ENCODE measurements around the gene ZFYVE19.

The ZFYVE19 gene, protein sequence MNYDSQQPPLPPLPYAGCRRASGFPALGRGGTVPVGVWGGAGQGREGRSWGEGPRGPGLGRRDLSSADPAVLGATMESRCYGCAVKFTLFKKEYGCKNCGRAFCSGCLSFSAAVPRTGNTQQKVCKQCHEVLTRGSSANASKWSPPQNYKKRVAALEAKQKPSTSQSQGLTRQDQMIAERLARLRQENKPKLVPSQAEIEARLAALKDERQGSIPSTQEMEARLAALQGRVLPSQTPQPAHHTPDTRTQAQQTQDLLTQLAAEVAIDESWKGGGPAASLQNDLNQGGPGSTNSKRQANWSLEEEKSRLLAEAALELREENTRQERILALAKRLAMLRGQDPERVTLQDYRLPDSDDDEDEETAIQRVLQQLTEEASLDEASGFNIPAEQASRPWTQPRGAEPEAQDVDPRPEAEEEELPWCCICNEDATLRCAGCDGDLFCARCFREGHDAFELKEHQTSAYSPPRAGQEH

DNA sequence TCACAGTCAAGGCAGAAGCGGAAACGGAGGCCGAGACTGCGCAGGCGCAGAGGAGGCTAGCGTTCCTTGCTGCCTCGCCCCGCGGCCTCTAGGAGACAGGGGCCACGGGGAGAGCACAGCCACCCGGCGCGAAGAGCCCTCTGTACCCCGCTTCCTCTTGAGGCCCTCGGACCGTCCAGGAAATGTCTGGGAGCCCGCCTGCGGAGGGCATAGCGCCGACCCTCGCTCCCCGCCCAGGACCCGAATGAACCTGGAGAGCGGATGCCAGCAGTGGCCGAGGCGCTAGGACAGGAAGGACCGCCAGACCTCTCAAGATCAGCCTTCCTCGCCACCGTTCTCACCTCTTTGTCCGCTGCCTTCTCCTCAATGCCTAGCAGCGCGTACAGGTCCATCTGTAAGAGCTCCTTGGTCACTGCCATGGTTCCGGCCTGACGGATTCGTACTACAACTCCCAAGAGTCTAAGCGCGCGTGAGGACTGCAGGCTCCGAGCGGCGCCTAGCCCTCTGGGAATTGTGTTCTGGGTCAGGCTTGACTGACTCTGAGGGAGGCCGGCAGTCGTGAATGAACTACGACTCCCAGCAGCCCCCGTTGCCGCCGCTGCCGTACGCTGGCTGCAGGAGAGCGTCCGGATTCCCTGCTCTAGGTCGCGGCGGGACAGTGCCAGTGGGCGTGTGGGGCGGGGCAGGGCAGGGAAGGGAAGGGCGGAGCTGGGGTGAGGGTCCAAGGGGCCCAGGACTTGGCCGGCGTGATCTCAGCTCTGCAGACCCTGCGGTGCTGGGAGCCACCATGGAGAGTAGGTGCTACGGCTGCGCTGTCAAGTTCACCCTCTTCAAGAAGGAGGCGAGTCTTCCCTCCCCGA, at the start of gene ZFYVE19, which contains the start of gene DNAJC17:
Gene ZFYVE19 (plus strand): TSS at position 62 of the 860 bp plus-strand sequence. CDS start 501 bp downstream, at position 563.
Gene DNAJC17 (minus strand): TSS at position 446 of the 860 bp plus-strand sequence. CDS start 27 bp downstream, at position 419.
- DNase-seq = peak; percentile 94 to 95

DNA sequence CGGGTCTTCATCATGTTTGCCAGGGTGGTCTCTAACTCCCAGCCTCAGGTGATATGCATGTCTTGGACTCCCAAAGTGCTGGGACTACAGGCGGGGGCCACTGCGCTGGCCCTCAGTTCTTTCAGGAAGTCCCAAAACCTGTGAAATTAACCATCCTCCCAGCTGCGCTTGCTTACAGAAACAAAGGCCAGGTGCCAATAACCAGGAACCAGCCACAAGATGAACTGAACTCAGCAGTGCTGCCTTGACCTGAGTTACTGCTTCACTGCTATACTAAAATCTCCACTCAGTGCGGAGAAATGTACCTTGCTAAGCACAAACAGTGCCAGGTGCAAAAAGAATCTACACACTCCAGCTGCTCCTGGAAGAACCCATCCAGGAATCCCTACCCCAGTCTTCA, 46.9 kb upstream of the ZFYVE19 start:
- DNase-seq = no peak

DNA sequence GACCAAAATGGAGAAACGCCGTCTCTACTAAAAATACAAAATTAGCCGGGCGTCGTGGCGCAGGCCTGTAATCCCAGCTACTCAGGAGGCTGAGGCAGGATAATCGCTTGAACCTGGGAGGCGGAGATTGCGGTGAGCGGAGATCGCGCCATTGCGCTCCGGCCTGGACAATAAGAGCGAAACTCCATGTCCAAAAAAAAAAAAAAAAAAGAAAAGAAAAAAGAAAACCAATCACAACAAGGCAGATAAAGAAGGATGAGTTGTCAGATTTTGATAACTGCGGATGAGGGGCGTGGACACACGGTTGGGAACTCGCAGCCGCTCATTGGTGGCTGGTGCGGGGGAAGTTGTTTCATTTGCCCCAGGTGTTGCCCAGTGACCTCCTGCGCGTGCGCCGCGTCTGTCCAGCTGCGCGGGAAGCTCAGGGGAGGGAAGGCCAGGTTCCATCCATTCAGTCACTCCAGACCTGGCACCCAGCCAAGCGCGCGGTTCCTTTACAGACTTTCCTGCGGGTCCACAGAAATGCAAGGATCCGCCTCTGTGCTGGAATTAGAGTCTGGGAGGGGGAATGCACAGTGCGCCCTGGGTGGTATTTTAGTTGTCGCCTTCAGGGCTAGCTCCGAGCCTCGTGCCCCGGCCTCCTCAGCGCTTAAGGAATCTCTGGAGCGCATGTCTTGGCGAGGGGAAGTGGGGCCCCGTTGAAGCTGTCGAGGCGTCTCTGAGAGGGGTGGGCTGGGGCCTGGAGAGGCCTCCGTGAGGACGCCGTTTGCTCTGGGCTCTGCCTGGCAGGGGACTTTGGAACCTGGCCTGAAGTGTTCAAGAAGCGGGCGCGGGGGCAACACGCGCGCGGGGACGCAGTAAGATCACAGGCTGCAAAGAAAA, 43.7 kb upstream of the ZFYVE19 start:
- DNase-seq = peak in 1 of 2 experiments; percentile 47

DNA sequence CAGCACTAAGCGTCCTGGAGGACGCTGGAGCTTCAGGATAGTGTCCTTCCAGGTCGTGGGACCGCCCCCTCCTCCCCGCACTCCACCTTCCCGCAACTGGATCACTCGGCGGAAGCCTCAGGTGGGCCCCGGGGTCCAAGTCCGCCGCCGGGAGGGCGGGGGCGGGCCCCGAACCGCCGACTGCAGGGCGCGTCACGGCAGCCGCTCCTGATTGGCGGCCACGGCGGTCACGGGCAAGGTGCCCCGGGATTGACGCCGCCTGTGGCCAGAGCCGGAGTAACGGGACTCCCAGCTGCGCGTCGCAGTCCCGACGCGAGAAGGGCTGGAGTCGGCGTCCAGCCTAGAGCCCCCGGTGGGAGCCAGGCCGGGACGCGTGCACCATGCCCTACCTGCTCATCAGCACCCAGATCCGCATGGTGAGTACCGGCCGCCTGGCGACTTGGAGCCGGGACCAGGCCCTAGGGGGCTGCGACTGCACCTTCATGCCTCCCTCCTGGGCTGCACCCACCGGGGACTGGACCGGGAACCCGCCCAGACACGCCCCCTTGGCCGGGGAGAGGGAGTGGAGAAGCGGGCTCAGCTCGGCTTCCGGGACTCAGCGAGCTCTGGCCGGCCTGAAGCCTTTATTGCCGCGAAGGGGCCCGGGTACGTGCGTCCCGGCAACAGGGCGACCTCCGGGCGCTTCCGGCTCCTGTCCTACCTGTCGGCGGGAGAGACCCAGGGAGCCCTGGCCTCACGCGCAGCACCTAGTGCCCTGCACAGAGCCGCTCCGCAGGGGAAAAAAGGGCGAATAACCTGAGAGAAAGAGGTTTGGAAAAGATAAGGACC, 42.9 kb upstream of the ZFYVE19 start, which contains the start of gene GCHFR:
Gene GCHFR (plus strand): TSS at position 268 of the 828 bp plus-strand sequence. CDS start 113 bp downstream, at position 381.
- peak; percentile 53 to 64 for DNase-seq

DNA sequence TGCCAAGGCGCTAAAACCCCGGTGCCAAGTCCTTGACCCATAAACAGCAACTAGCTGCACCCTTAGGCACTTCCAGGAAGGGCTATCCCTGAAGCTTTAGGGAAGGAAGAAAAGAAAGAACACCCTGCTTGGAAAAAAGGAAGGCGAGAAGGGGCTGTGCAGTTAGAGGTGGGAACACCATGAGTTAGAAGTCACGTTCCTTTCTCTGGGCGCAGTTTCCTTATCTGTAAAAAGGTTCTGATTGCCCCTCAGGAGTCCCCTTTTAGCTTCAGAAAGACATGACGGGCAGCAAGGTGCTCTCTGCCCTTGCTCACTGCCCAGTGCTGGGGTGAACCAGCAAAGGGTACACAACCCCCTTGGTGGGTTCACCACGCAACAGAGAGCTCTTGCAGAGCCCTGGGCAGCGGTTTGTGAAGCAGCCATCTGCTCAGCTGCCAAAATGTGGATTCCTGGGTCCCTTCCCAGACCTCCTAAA, 42.2 kb upstream of the ZFYVE19 start:
- no peak for DNase-seq

DNA sequence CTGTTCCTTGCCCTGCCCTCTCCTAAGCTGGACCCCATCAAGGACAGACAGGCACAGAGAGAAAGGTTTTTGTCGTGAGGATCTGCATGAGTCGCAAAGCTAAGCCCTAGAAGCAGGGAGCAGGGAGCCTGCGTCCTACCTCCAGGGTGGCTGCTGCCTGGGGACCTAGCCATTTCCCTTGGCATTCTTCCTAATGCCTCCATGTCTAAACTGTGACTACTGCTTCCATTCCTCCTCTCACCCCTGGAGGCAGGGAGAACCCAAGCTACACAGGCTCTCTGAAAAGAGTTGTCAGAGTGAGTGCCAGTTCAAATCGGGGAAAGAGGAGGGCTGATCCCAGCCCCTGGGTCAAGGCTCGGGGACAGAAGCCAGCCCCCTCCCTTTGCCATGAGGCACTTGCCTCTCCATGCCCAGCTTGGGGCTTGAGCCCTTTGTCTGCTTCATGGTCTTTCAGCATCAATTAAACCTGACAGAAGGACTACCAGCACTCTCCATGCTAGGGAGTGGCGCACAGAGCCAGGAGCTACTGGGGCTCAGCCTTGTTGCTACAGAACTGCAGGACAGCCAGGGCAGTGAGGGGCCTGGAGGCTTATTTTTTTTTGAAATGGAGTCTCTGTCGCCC, 40.6 kb upstream of the ZFYVE19 start:
- no peak for DNase-seq

DNA sequence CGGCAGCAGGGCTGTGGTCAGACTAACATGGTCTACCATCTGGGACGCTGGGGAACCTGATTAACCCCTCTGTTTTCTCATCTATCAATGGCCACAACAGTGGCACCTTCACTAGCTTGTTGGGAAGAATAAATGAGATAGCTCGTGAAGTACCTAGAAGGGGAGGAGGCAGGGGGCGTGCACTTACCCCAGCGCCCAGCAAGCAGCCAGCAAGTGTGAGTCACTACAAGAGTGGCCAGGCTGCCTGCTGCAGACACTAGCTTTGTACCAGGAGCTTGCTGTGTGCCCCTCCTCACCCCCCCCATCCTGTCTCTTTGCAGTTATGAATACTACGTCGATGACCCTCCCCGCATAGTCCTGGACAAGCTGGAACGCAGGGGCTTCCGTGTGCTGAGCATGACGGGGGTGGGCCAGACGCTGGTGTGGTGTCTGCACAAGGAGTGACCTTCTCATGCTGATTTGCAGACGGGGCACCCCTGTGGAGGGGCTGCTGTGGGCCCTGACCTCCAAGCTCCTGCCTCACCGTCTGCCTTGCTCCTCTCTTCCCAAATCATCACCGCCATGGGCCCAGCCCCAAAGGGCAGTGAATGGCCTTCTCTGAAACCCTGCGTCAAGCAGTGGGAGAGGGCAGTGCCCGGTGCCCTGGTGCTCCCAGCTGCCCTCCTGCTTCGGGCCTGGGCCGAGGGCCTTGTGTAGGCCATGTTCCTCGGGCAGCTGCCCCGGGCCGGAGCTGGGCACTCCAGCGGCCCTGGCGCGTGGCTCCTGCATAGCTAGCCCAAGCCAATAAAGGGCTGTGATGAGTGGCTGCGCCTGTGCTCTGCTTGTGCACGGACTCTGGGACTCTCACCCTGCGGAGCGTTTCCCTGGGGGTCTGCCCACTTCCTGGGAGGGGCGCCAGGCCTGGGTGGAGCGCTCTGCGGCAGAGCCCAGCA, 39.7 kb upstream of the ZFYVE19 start:
- no peak for DNase-seq

DNA sequence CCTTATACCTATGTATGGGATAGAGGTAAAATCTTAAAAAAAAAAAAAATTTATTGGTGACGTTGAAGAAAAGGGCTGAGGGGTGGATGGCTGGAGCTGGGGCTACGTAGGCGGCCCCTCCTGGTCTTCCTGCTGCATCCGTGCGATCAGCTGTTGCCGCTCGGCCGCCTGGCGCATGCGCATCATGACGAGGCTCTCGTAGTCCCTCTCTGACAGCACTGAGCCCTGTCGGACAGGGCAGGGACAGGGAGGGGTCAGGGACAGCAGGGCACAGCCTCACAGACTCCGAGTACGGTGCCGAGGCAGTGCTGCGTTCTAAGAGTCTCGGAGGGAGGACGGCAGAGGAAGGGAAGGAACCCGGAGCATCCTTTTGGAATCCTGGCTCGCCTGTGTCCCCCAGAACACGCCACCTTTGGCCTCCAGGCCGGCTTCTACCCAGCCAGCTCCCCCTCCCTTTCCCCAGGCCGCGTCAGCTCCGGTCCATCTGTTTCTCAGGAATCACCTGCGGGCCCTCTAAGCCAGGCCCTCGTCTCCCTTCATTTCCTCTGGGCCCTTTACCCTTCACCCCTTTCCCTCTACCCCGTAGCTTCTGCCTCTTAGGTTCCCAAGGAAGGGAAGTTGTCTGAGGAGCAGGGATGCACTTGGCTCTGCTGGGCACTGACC, 38.9 kb upstream of the ZFYVE19 start:
- DNase-seq = no peak

DNA sequence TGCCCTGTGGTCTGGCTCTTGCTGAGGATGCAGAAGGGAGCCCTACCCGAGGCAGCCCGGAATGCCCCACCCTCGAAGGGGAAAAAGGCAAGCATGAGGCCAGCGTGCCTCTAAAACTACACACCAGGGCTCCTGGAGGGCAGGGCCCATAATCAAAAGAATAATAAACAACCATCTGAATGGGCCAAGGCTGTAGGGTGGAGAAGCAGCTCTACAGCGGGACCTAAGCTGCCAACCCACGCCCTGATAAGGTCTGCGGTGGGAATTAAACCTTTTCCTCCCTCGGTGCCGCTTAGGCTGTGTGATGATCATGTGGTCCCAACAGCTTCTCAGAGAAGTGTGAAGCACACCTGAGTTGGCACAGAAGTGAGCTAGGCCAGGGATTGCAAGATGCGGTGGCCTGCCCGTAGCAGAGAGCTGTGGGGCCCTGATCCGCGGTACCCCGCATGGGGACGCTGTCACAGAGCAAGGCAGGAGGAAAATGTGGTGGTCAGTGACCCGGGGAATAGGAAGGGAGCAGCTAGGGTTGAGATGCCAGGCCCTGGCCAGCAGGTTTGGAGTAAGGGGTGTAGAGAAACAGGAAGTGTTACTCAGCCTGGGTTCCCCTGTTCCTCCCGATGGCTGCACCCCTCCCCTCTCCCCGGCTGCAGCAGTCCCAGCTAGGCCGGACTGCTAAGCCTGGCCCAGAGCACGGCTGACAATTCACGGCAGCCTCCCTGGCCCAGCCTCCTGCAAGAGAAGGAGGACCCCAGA, 38.2 kb upstream of the ZFYVE19 start:
- DNase-seq = no peak

DNA sequence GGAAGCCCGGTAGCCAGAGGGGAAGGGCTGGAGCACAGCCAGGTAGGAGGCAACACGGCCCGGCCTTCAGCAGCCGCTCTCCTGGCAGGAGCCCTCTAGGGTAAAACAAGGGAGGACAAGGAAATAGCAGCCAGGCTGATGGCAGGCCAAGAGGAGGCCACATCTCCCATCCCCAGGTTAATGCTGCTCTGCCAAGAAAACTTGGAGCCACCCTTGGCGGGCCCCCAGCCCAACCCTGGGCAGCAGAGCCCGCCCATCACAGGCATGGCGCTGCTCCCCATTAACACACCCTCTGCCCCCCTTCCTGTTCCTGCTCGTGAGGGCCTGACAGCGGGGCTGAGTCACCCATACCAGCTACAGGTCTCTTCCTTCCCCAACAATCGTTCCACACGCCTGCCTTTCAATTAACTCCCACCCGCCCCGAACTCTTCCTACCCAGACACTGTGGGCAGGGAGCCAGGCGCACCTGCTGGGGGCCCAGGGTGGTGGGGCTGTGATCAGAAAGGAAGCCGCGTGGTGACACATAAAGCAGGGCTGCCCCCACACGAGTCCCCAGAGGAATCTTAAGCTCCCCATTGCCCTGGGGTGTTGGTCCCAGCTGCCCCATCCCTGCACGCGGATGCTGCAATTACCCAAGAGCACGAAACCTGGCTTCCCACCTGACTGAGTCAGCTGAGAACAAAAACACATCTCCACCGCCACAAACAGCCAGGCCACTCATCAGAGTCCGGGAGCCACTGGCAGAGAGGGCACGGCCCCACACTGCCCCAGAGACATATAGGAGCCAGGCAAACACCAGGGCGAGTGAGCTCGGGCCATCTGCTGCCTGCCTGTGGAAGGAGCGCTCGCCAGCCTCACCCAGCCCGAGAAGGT, 37.4 kb upstream of the ZFYVE19 start, which contains the start of gene C15orf62:
Gene C15orf62 (plus strand): TSS at position 707 of the 873 bp plus-strand sequence. CDS start 516 bp downstream, outside the sequence.
- peak; percentile 67 to 90 for DNase-seq

DNA sequence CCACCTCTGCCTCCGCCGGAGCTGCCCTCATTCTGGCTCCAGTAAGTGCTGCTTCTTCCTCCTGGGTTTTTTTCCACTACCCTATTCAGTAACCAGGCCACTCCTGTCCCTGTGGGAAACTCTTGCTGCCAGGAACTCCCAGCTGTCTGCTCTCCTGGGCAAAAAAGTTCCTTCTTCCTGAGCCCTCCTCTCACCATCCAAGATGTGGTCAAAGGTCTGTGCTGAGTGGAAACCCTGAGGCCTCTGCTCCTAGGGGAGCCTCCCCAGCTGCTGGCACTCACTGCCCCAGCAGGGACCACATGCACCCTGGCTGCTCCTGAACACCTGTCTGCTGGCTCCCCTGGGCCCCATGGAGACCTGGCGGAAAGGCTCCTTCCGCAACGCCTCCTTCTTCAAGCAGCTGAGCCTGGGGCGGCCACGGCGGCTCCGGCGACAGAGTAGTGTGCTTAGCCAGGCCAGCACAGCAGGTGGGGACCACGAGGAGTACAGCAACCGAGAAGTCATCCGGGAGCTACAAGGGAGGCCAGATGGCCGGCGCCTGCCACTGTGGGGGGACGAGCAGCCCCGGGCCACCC, 36.7 kb upstream of the ZFYVE19 start:
- no peak for DNase-seq

DNA sequence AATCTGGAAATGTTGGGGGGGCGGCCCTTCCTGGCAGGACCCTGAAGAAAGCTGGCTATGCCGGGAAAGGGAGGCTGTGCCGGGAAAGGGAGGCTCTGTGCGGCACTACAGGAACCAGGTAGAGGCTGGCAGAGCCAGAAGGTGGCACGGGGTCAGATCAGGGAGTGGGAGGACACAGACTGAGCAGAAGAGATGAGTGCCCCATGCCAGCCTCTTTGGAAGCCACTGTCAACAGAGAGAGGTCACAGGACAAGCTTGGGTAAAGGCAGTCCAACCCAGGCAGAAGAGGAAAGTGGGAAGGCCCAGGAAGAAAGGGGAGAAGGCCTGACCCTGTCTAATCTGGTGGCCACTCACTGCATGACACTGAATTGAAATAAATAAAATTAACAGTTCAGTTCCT, 35.6 kb upstream of the ZFYVE19 start:
- DNase-seq = no peak

DNA sequence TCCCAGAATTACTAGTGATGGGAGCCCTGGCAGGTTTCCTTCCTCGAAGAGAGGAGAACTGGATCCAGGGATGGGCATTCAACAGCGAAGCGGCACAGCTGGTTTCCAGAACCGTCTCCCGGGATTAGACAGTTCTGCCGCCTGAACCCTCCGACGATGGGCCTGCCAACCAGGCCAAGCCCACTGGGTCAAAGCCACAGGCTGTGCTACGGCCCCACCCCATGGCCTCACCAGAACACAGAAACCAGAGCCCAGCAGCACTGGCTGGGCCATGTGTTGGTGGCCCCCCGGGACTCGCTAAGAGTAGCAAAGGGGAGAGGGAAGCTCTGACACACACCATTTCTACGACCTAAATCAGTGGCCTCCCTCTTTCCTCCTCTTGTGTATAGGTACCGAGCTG, 34.9 kb upstream of the ZFYVE19 start:
- DNase-seq = no peak

DNA sequence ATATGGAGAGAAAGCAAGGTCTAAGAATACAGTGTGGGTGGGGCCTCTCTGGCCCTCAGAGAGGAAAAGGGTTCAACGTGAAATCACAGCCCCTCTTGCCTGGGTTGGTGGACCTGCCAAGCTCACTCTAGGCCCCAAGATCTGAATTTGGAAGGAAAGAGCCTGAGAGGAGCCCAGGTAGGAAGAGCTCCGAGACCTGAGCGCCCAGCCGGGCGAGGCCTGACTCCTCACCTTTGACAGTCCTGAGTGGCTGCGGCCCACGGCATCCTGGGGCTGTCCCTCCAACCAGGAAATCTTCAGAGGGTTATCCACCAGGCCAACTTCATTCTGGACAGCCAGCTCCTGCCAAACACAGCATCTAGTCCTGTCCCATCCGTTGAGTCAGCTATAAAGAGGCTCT, 33.4 kb upstream of the ZFYVE19 start:
- no peak for DNase-seq

DNA sequence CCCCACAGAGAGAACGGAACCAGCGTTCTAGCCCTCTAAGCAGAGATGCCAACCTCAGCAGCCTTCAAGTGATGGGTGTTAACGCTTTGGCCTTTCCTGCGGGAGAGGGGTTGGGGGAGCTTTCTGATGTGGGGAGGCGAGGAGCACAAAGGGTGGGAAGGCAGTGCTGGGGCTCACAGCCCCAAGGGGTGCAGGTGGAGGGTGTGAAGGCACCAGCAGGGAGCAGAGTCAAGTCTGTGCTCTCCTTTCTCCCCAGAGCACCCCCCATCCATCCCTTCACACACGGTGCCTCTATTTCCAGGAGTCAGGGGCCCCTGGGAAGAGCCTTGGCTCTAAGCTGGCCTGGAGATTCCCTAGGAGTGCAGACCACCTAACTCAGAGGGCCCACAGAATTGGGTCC, 33.0 kb upstream of the ZFYVE19 start:
- no peak for DNase-seq

DNA sequence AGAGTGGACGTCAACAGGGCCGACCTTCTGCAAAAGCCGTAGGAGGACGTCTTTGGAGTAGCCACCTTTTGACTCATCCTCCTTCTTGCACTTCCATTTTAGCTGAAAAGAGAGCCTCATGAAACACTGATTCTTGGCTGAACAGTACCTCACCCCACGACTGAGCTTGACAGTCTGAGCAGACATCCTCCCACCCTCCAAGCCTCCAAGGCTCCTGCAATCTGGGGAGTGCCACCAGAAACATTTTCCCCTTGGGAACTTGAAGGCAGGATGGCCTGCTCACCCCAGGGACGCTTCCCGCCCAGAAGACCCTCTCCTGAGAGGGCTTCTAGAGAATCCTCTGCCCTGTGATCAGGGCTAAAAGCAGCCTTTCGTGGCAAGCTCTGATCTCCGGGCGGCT, 31.9 kb upstream of the ZFYVE19 start:
- no peak for DNase-seq

Measured in stimulated activated CD4-positive, alpha-beta T cell treated with anti-CD3 and anti-CD28 coated beads, Interleukin-4, amount 100 ng/mL, for 4 hours (primary cell).